ENCODE results near the gene VAT1L.

VAT1L gene

DNA sequence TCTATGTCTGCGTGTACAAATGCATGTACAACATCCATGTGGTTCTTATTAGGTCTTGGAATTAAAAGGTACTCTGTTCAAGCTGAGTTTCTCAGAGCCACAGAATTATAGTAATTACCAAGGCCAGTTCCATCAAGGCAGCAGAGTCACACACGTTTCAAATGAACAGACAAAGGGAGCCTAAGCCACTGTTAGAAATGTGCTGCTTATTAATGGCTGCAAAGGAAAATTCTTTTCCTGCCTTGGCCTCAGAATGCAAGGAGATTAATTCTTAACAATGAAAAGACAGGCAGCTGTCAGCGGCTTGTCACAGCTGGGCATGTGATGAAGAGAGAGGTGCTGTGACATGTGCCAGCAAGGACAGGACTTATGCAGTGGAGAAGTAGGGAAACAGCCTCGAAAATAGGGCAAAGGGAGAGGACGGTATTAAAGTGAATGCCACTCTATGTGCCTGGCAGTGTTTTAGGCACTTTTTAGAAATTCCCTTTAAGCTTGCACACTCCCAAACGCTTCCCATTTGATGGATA is 133.9 kb downstream of the VAT1L start:
- no peak overlapping the region for H3K9ac ChIP-seq (ENCODE audit: insufficient read length, low read depth)
- H3K4me1 ChIP-seq (ENCODE audit: insufficient read depth, insufficient read length): peaks cover 6% of the 10 kb centered on the region
- no peaks in the 10 kb centered on the region for H3K36me3 ChIP-seq (ENCODE audit: insufficient read depth, insufficient read length, low read length)
- H3K4me3 ChIP-seq (ENCODE audit: insufficient read length, low read depth): no peak overlapping the region
- no peaks in the 10 kb centered on the region for H3K9me3 ChIP-seq (ENCODE audit: insufficient read depth, low read length)
- no peaks in the 10 kb centered on the region for H3K27me3 ChIP-seq (ENCODE audit: insufficient read depth, insufficient read length)
- DNase-seq (ENCODE audit: low read depth, low spot score): no peak
- TF ChIP-seq YY1 (IDR thresholded peaks at IDR 0.05; ENCODE audit: insufficient read depth, insufficient read length) (no peak), SUZ12 (IDR thresholded peaks at IDR 0.05; ENCODE audit: extremely low read depth, insufficient read depth, insufficient read length) (no peak), ZNF274 (IDR thresholded peaks at IDR 0.05; ENCODE audit: low read depth, low read length) (no peak)

DNA sequence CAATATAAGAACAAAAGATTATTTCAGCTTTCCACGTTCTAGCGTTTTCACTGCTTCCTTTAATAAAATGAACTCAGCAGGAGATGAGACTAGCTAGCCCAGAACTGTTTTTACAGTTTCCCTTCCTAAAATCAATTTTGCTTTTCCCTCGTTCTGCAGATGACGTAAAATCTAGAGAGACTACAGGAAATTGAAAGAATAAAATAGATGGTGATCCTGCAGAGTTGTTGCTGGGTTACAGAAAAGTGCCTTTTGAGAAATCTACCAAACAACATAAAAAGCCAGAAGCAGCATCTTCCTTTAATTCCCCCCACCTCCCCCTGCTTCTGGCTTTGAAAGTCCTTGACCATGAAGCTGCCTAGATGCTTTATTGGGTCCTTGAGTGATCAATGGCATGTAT is 137.2 kb downstream of the VAT1L start:
- H3K36me3 ChIP-seq (ENCODE audit: insufficient read depth, insufficient read length, low read length): no peaks in the 10 kb centered on the region
- no peak for DNase-seq (ENCODE audit: low read depth, low spot score)
- TF ChIP-seq SUZ12 (IDR thresholded peaks at IDR 0.05; ENCODE audit: extremely low read depth, insufficient read depth, insufficient read length) (no peak), YY1 (IDR thresholded peaks at IDR 0.05; ENCODE audit: insufficient read depth, insufficient read length) (no peak), ZNF274 (IDR thresholded peaks at IDR 0.05; ENCODE audit: low read depth, low read length) (no peak)
- no peak overlapping the region for H3K9ac ChIP-seq (ENCODE audit: insufficient read length, low read depth)
- no peaks in the 10 kb centered on the region for H3K9me3 ChIP-seq (ENCODE audit: insufficient read depth, low read length)
- H3K27me3 ChIP-seq (ENCODE audit: insufficient read depth, insufficient read length): no peaks in the 10 kb centered on the region
- H3K4me3 ChIP-seq (ENCODE audit: insufficient read length, low read depth): no peak overlapping the region
- no peaks in the 10 kb centered on the region for H3K4me1 ChIP-seq (ENCODE audit: insufficient read depth, insufficient read length)

- H3K9me3 ChIP-seq (ENCODE audit: insufficient read depth, low read length): no peaks in the 10 kb centered on the region
- DNase-seq (ENCODE audit: low read depth, low spot score): no peak
- H3K4me3 ChIP-seq (ENCODE audit: insufficient read length, low read depth): no peak overlapping the region
- no peaks in the 10 kb centered on the region for H3K36me3 ChIP-seq (ENCODE audit: insufficient read depth, insufficient read length, low read length)
- H3K9ac ChIP-seq (ENCODE audit: insufficient read length, low read depth): no peak overlapping the region
- H3K27me3 ChIP-seq (ENCODE audit: insufficient read depth, insufficient read length): no peaks in the 10 kb centered on the region
- H3K4me1 ChIP-seq (ENCODE audit: insufficient read depth, insufficient read length): no peaks in the 10 kb centered on the region
- no peak for TF ChIP-seq SUZ12 (IDR thresholded peaks at IDR 0.05; ENCODE audit: extremely low read depth, insufficient read depth, insufficient read length)
- no peak for TF ChIP-seq YY1 (IDR thresholded peaks at IDR 0.05; ENCODE audit: insufficient read depth, insufficient read length)
- no peak for TF ChIP-seq ZNF274 (IDR thresholded peaks at IDR 0.05; ENCODE audit: low read depth, low read length)
Observed at GRCh38 chr16:77928096-77928495, 139.7 kb downstream of the VAT1L start.

DNA sequence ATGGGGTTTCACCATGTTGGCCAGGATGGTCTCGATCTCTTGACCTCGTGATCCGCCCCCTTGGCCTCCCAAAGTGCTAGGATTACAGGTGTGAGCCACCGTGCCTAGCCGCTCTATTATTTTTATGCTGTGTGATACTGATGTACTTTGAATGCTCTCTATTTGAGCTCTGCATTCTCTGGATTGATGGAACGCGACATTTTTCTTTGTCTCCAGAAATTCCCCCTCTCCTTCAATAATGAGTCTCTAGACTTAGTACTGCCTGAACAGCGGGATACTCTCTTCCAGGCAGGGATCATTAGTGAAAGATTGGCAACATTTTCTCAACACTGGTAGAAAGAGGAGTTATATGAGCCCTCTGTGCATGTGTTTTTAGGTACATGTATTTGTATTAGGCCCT is 140.6 kb downstream of the VAT1L start:
- Histone ChIP-seq H3K4me1 (ENCODE audit: insufficient read depth, insufficient read length) (no peaks in the 10 kb centered on the region), H3K36me3 (ENCODE audit: insufficient read depth, insufficient read length, low read length) (no peaks in the 10 kb centered on the region), H3K27me3 (ENCODE audit: insufficient read depth, insufficient read length) (no peaks in the 10 kb centered on the region), H3K9ac (ENCODE audit: insufficient read length, low read depth) (no peak overlapping the region), H3K4me3 (ENCODE audit: insufficient read length, low read depth) (no peak overlapping the region), H3K9me3 (ENCODE audit: insufficient read depth, low read length) (0 out of 2 replicates have a peak, but pooled peaks cover 3% of the 10 kb centered on the region)
- DNase-seq (ENCODE audit: low read depth, low spot score): no peak
- no peak for TF ChIP-seq SUZ12 (IDR thresholded peaks at IDR 0.05; ENCODE audit: extremely low read depth, insufficient read depth, insufficient read length)
- no peak for TF ChIP-seq ZNF274 (IDR thresholded peaks at IDR 0.05; ENCODE audit: low read depth, low read length)

DNA sequence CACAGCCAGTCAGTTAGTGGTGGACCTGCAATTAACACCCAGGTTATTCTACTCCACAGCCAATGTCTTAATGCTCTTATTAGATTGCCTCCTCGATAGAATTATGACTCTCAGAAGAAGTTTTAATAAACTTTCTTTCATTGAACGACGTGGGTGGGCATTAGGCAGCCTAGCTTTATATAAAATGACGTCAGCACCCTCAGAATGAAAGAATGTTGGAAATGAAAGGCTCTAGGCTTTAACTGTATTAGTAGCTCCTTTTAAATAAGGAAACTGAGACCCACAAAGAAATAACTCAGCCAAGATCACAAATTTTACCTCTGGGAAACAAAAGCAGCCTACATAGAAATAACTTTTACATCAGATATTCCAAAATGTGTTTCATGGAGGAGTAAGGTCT is 142.7 kb downstream of the VAT1L start:
- TF ChIP-seq ZNF274 (IDR thresholded peaks at IDR 0.05; ENCODE audit: low read depth, low read length): no peak
- TF ChIP-seq YY1 (IDR thresholded peaks at IDR 0.05; ENCODE audit: insufficient read depth, insufficient read length): no peak
- no peak for TF ChIP-seq SUZ12 (IDR thresholded peaks at IDR 0.05; ENCODE audit: extremely low read depth, insufficient read depth, insufficient read length)
- H3K36me3 ChIP-seq (ENCODE audit: insufficient read depth, insufficient read length, low read length): no peaks in the 10 kb centered on the region
- H3K4me3 ChIP-seq (ENCODE audit: insufficient read length, low read depth): no peak overlapping the region
- no peaks in the 10 kb centered on the region for H3K27me3 ChIP-seq (ENCODE audit: insufficient read depth, insufficient read length)
- no peak for DNase-seq (ENCODE audit: low read depth, low spot score)
- peaks cover 23% of the 10 kb centered on the region; the same call in 1 of the 2 replicates for H3K9me3 ChIP-seq (ENCODE audit: insufficient read depth, low read length)
- H3K4me1 ChIP-seq (ENCODE audit: insufficient read depth, insufficient read length): no peaks in the 10 kb centered on the region
- no peak overlapping the region for H3K9ac ChIP-seq (ENCODE audit: insufficient read length, low read depth)

DNA sequence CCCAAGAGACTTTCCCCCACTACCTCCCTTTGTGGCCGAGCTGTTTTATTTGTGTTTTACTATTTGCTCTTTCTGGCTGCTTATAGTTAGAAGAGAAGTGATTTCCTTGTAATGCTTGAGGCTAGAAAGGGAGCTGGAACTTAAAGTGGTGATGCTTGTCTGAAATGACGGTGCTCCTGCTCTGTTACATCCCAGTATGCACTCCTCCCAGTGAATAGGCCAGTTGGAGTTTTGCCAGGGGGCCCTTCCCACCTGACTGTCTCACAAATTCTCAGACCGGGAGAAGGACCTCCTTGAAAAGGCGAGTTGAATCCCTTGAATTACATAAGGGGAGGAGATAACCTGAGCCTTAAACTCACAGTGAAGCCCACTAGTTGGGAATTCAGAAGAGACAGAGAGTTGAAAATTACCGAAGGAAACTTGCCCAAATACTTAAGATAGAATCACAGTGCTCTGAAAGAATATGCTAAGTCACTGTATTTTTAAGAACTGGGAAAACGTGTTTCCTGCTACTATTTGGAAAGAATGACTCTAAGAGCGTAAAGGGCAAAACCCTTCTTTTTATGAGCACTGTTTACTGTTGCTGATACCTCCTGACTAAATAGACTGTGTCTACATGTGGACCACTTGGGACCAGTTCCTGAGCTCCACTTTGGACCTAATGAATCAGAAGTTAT is 149.2 kb downstream of the VAT1L start:
- H3K36me3 ChIP-seq (ENCODE audit: insufficient read depth, insufficient read length, low read length): no peaks in the 10 kb centered on the region
- H3K27me3 ChIP-seq (ENCODE audit: insufficient read depth, insufficient read length): no peaks in the 10 kb centered on the region
- no peak for DNase-seq (ENCODE audit: low read depth, low spot score)
- TF ChIP-seq SUZ12 (IDR thresholded peaks at IDR 0.05; ENCODE audit: extremely low read depth, insufficient read depth, insufficient read length) (no peak), YY1 (IDR thresholded peaks at IDR 0.05; ENCODE audit: insufficient read depth, insufficient read length) (no peak), ZNF274 (IDR thresholded peaks at IDR 0.05; ENCODE audit: low read depth, low read length) (no peak)
- no peaks in the 10 kb centered on the region for H3K4me1 ChIP-seq (ENCODE audit: insufficient read depth, insufficient read length)
- H3K4me3 ChIP-seq (ENCODE audit: insufficient read length, low read depth): no peak overlapping the region
- H3K9ac ChIP-seq (ENCODE audit: insufficient read length, low read depth): no peak overlapping the region
- H3K9me3 ChIP-seq (ENCODE audit: insufficient read depth, low read length): peaks cover 66% of the 10 kb centered on the region

GRCh38 chr16:77938913-77939312 is 150.5 kb downstream of the VAT1L start:
- H3K4me3 ChIP-seq (ENCODE audit: insufficient read length, low read depth): no peak overlapping the region
- TF ChIP-seq ZNF274 (IDR thresholded peaks at IDR 0.05; ENCODE audit: low read depth, low read length) (no peak), YY1 (IDR thresholded peaks at IDR 0.05; ENCODE audit: insufficient read depth, insufficient read length) (no peak), SUZ12 (IDR thresholded peaks at IDR 0.05; ENCODE audit: extremely low read depth, insufficient read depth, insufficient read length) (no peak)
- H3K9me3 ChIP-seq (ENCODE audit: insufficient read depth, low read length): peaks cover 64% of the 10 kb centered on the region

More at GRCh38 chr16:77938913-77939312, 150.5 kb downstream of the VAT1L start:
- Histone ChIP-seq H3K9ac (ENCODE audit: insufficient read length, low read depth) (no peak overlapping the region), H3K27me3 (ENCODE audit: insufficient read depth, insufficient read length) (no peaks in the 10 kb centered on the region), H3K36me3 (ENCODE audit: insufficient read depth, insufficient read length, low read length) (no peaks in the 10 kb centered on the region), H3K4me1 (ENCODE audit: insufficient read depth, insufficient read length) (no peaks in the 10 kb centered on the region)
- no peak for DNase-seq (ENCODE audit: low read depth, low spot score)

Data from NT2/D1 (cell line).